HepG2 (cell line): ENCODE results near the gene GIMAP8. TPM values are rescaled to one million over a fixed set of nuclear protein-coding genes. Genes with fewer than 3 reads are reported as not detected.

Source experiments
- ATAC-seq: fragments of 200-7000 bp; cut with Tn5 transposase; 3 replicates; pipeline ENCODE4 v1.9.1; 2020; ENCODE audit warnings: mild to moderate bottlenecking, moderate library complexity
- BruUV-seq: library from RNA; stranded (reverse); fragments of 400-500 nt; replicated peaks from 2 replicates; lab custom pipeline; 2021; lab: Mats Ljungman, UMichigan
- CTCF ChIA-PET: fragments of 300-600 bp; formaldehyde crosslinking; extraction: SDS; loops from one replicate; lab custom pipeline; 2021; ENCODE audit warnings: low total read pairs, inconsistent platforms, low intra/inter-chr PET ratio; lab: Yijun Ruan, JAX
- POLR2A ChIA-PET: fragments of 350-600 bp; sonication (Branson Sonifier 250); formaldehyde crosslinking; loops from one replicate; lab custom pipeline; 2020; ENCODE audit warnings: antibody characterized with exemption, inconsistent platforms; lab: Yijun Ruan, JAX
- DNase-seq: peaks from one replicate; pipeline ENCODE4 v3.0.0-alpha.2; 2015; ENCODE audit warnings: low spot score
- FAIRE-seq: peaks from 3 replicates; lab custom pipeline; 2011; peaks lifted over from hg19 to GRCh38; lab: Jason Lieb, UNC
- H2AFZ ChIP-seq: one replicate; pipeline ENCODE4 v1.6.1; 2011; ENCODE audit warnings: low read length, inconsistent platforms
- H3K27ac ChIP-seq: fragments of 300-600 bp; 3 replicates; pipeline ENCODE4 v1.8.0; 2011; ENCODE audit warnings: mixed run types, mild to moderate bottlenecking, mixed read lengths, low read length, inconsistent platforms; ENCODE audit not compliant: insufficient read depth; ENCODE audit errors: extremely low read length
- H3K27me3 ChIP-seq, 2 experiments: fragments of 200-600 bp in 1 of 2; 2 replicates in 1 of 2; 3 replicates in 1 of 2; pipeline versions ENCODE4 v1.6.0 to v1.8.0; 2011; ENCODE audit warnings: low read length in 2 of 2, mild to moderate bottlenecking in 2 of 2, moderate library complexity in 2 of 2, inconsistent platforms in 1 of 2; ENCODE audit not compliant: insufficient read depth in 2 of 2, control insufficient read depth in 1 of 2
- H3K36me3 ChIP-seq, 2 experiments: fragments of 200-600 bp in 1 of 2; replicated peaks in 1 of 2; 2 replicates in 1 of 2; 3 replicates in 1 of 2; pipeline versions ENCODE4 v1.5.1 to v1.8.0; 2011; ENCODE audit warnings: low read length in 2 of 2, inconsistent platforms in 1 of 2; ENCODE audit not compliant: insufficient read depth in 2 of 2, control insufficient read depth in 1 of 2
- H3K4me1 ChIP-seq: 2 replicates; pipeline ENCODE4 v1.5.1; 2012; ENCODE audit warnings: low read length, inconsistent platforms; ENCODE audit not compliant: insufficient read depth
- H3K4me2 ChIP-seq: 2 replicates; pipeline ENCODE4 v1.6.0; 2011; ENCODE audit warnings: low read depth, low read length, inconsistent platforms
- H3K4me3 ChIP-seq, 3 experiments: fragments of 200-600 bp in 1 of 3; sonication (generic), shearing (Covaris generic) in 1 of 3; replicated peaks in 1 of 3; 2 replicates each; pipeline ENCODE4 v1.5.1; 2011 to 2016; ENCODE audit warnings: low read length in 3 of 3, inconsistent platforms in 2 of 3, low read depth in 2 of 3, mild to moderate bottlenecking in 2 of 3, control low read depth in 1 of 3, mixed read lengths in 1 of 3; ENCODE audit not compliant: insufficient read depth in 1 of 3
- H3K79me2 ChIP-seq: one replicate; pipeline ENCODE4 v1.6.1; 2011; ENCODE audit warnings: low read length, inconsistent platforms; ENCODE audit not compliant: insufficient read depth
- H3K9ac ChIP-seq: 2 replicates; pipeline ENCODE4 v1.6.0; 2011; ENCODE audit warnings: mild to moderate bottlenecking, low read depth, low read length, inconsistent platforms; ENCODE audit not compliant: insufficient read depth
- H3K9me3 ChIP-seq: 2 replicates; pipeline ENCODE4 v1.5.1; 2012; ENCODE audit warnings: mild to moderate bottlenecking, low read length
- H4K20me1 ChIP-seq: 2 replicates; pipeline ENCODE4 v1.6.0; 2011; ENCODE audit warnings: inconsistent platforms, mild to moderate bottlenecking, low read length, moderate library complexity; ENCODE audit not compliant: insufficient read depth
- ARNT2 ChIP-seq: sonication (generic); formaldehyde crosslinking; IDR thresholded peaks from 2 replicates; pipeline ENCODE4 v1.8.0; 2022; ENCODE audit warnings: mild to moderate bottlenecking, low read depth, missing genetic modification reagents, moderate library complexity
- FOXK1 ChIP-seq: sonication (generic); formaldehyde crosslinking; IDR thresholded peaks from 2 replicates; pipeline ENCODE4 v1.4.0; 2020; ENCODE audit warnings: low read depth, missing genetic modification reagents, borderline replicate concordance
- IRX3 ChIP-seq: sonication (generic); formaldehyde crosslinking; IDR thresholded peaks from 2 replicates; pipeline ENCODE4 v1.8.1; 2023; ENCODE audit warnings: mild to moderate bottlenecking, low read depth, missing genetic modification reagents, borderline replicate concordance
- MTF1 ChIP-seq: sonication (generic); formaldehyde crosslinking; IDR thresholded peaks from 2 replicates; pipeline ENCODE4 v1.5.0; 2020; ENCODE audit warnings: missing genetic modification reagents
- SP140L ChIP-seq: sonication (generic); formaldehyde crosslinking; IDR thresholded peaks from 2 replicates; pipeline ENCODE4 v1.4.0; 2020; ENCODE audit warnings: missing genetic modification reagents, borderline replicate concordance
- ZFYVE20 ChIP-seq: sonication (generic); formaldehyde crosslinking; IDR thresholded peaks from 2 replicates; pipeline ENCODE4 v1.8.0; 2023; ENCODE audit warnings: low read depth, mild to moderate bottlenecking, moderate library complexity, missing genetic modification reagents, borderline replicate concordance
- WGBS: methylation state at CpG from one replicate; pipeline ENCODE4 v1.1.6; 2017; ENCODE audit warnings: low lambda C conversion rate; 5-methylcytosine and 5-hydroxymethylcytosine counted together
- in situ Hi-C: cut with HindIII; loops from 2 replicates; pipeline ENCODE4 v1.10.0; 2017; ENCODE audit warnings: low pct_unique_long_range_greater_than_20kb; ENCODE audit not compliant: extremely low pct_ligation_motif_present
- intact Hi-C: fragments of 100-400 bp; cut with micrococcal nuclease; formaldehyde crosslinking; loops from one replicate; pipeline ENCODE4 v1.10.0; 2022; ENCODE audit not compliant: unreplicated experiment
- polyA plus RNA-seq, 8 experiments: library from polyadenylated mRNA; depleted of rRNA in 3 of 8; stranded (reverse) in 7 of 8; unstranded in 1 of 8; fragments of >200 nt; fragmentation: Illumina TruSeq in 4 of 8; extraction: Trizol in 4 of 8; gene quantifications; 2 replicates each; pipeline versions ENCODE4 v1.2.1 to v1.2.3, GENCODE V29; 2011 to 2016; ENCODE audit warnings: low read depth in 4 of 8, missing spikeins in 1 of 8, mixed read lengths in 1 of 8; ENCODE audit not compliant: insufficient read depth in 1 of 8
- total RNA-seq, 5 experiments: library from RNA; depleted of rRNA; stranded (reverse); fragments of >200 nt; fragmentation: Illumina TruSeq; extraction: Trizol; gene quantifications; 2 replicates each; pipeline ENCODE4 v1.2.3, GENCODE V29; 2016; ENCODE audit warnings: low read depth in 1 of 5
- TF ChIP-seq, protein P1 (sequence below): sonication (generic); formaldehyde crosslinking; IDR thresholded peaks from 2 replicates; pipeline ENCODE4 v1.5.0; 2020; ENCODE audit warnings: mild to moderate bottlenecking, missing genetic modification reagents

GIMAP8 gene
- total and polyA plus RNA-seq, 2 of the 13 experiments (the other 11 are each of a cell fraction or from before 2014, with no cell fraction given), result not detected

DNA sequence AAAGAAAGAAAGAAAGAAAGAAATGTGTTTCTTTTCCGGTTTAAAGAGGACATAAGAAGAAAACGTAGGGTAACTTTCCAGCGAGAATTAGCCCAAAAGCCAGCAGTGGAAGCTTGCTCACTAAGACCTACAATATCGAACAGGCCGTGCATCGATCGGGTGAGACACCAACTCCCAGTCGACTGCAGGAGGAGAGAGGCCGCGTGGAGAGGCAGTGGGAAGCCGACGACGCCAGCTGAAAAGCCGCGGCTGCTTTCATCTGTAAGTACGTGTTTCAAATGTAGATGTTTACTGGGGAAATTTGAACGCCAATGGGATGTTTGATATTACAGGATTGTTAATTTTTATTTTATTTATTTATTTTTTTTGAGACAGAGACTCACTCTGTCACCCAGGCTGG, 28.6 kb upstream of the GIMAP8 start (continued):
- TF ChIP-seq IRX3 (CRISPR knock-in tag) (no peak), ARNT2 (CRISPR knock-in tag) (no peak), MTF1 (CRISPR knock-in tag) (no peak), SP140L (CRISPR knock-in tag) (no peak), ZFYVE20 (CRISPR knock-in tag) (no peak)

DNA sequence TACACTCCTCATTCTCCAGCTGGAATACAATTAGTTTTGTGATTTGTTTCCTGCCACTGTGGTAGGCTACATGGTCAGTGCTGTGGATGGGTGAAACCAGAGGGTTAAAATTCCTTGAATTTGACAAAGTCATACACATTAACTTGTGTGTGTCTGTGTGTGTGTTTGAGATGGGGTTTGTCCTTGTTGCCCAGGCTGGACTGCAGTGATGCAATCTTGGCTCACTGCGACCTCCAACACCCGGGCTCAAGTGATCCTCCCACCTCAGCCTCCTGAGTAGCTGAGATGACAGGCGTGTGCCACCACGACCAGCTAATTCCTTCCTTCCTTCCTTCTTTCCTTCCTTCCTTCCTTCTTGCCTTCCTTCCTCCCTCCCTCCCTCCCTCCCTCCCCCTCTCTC, 24.8 kb upstream of the GIMAP8 start:
- FAIRE-seq, result no peak
- BruUV-seq, result no TSS peak
- intact Hi-C loops, result no loop called here

More for the DNA sequence above, 24.8 kb upstream of the GIMAP8 start:
- no peak overlapping the region for H3K27ac ChIP-seq
- H3K9ac ChIP-seq, result no peak overlapping the region
- no peak for ATAC-seq
- H3K4me1 ChIP-seq, result peaks cover 13% of the 10 kb centered on the region
- 21% methylated on average over 4 of the region's 4 CpGs for WGBS
- TF ChIP-seq, protein P1, sequence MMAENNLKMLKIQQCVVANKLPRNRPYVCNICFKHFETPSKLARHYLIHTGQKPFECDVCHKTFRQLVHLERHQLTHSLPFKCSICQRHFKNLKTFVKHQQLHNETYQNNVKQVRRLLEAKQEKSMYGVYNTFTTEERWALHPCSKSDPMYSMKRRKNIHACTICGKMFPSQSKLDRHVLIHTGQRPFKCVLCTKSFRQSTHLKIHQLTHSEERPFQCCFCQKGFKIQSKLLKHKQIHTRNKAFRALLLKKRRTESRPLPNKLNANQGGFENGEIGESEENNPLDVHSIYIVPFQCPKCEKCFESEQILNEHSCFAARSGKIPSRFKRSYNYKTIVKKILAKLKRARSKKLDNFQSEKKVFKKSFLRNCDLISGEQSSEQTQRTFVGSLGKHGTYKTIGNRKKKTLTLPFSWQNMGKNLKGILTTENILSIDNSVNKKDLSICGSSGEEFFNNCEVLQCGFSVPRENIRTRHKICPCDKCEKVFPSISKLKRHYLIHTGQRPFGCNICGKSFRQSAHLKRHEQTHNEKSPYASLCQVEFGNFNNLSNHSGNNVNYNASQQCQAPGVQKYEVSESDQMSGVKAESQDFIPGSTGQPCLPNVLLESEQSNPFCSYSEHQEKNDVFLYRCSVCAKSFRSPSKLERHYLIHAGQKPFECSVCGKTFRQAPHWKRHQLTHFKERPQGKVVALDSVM (CRISPR knock-in tag), result peak; percentile 78
- TF ChIP-seq FOXK1 (CRISPR knock-in tag), result no peak
- TF ChIP-seq, all 625 proteins: peak for 1
- no peak overlapping the region for H3K4me3 ChIP-seq
- no peak for DNase-seq
- H2AFZ ChIP-seq, result no peak overlapping the region
- in situ Hi-C loops, result no loop called here
- no peaks in the 10 kb centered on the region for H3K9me3 ChIP-seq
- H3K4me2 ChIP-seq, result no peak overlapping the region
- no peaks in the 10 kb centered on the region for H4K20me1 ChIP-seq
- H3K36me3 ChIP-seq, result no peaks in the 10 kb centered on the region
- peaks cover 5 to 40% of the 10 kb centered on the region in 2 experiments; a peak in 4 of 5 replicates for H3K27me3 ChIP-seq
- H3K79me2 ChIP-seq, result no peaks in the 10 kb centered on the region
- ChIA-PET POLR2A (no interaction called here), CTCF (no interaction called here)
